Measurements from ENCODE around the gene WWC2.

DNA sequence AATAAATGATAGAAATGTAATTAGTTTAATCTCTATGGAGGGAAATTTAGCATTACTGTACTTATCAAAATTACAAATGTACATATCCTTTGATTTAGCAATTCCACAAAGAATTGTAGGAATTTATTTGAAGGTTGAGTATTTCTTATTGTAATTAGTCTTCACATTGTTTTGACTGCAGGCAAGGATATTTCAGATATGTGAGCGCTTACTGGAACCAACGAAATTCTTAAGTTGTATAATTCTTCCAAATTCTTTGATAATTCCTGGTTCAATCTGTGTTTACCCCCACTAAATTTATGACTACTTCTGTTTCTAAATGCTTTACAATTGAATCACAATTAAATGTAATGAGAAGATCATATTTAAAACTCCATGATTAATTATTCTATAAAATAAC is 26.9 kb upstream of the WWC2 start:
- TF ChIP-seq, protein P1, sequence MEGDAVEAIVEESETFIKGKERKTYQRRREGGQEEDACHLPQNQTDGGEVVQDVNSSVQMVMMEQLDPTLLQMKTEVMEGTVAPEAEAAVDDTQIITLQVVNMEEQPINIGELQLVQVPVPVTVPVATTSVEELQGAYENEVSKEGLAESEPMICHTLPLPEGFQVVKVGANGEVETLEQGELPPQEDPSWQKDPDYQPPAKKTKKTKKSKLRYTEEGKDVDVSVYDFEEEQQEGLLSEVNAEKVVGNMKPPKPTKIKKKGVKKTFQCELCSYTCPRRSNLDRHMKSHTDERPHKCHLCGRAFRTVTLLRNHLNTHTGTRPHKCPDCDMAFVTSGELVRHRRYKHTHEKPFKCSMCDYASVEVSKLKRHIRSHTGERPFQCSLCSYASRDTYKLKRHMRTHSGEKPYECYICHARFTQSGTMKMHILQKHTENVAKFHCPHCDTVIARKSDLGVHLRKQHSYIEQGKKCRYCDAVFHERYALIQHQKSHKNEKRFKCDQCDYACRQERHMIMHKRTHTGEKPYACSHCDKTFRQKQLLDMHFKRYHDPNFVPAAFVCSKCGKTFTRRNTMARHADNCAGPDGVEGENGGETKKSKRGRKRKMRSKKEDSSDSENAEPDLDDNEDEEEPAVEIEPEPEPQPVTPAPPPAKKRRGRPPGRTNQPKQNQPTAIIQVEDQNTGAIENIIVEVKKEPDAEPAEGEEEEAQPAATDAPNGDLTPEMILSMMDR (IDR thresholded peaks at IDR 0.05) = no peak
- no peak for TF ChIP-seq POLR2A (IDR thresholded peaks at IDR 0.05)

All from Peyer's patch (tissue), 4 donors.